Neural progenitor cell (in vitro differentiated cells): ENCODE results near the gene AP2A1. TPM values are rescaled to one million over a fixed set of nuclear protein-coding genes. Genes with fewer than 3 reads are reported as not detected.

Source experiments
- DNase-seq: peaks from one replicate; pipeline ENCODE4 v3.0.0-alpha.2; 2016; ENCODE audit warnings: low spot score
- H2AFZ ChIP-seq: fragments of 200-600 bp; sonication (generic); replicated peaks from 2 replicates; pipeline ENCODE4 v1.6.1; 2016; ENCODE audit warnings: antibody characterized with exemption
- H3F3A ChIP-seq: fragments of 200-600 bp; sonication (generic); 2 replicates; pipeline ENCODE4 v1.6.1; 2016; ENCODE audit warnings: antibody characterized with exemption, low read depth
- H3K27ac ChIP-seq: fragments of 200-600 bp; sonication (generic); 2 replicates; pipeline ENCODE4 v1.5.1; 2016; ENCODE audit warnings: mild to moderate bottlenecking
- H3K27me3 ChIP-seq: fragments of 200-600 bp; sonication (generic); 2 replicates; pipeline ENCODE4 v1.6.1; 2016; ENCODE audit warnings: mild to moderate bottlenecking, moderate library complexity
- H3K36me3 ChIP-seq: fragments of 200-600 bp; sonication (generic); 2 replicates; pipeline ENCODE4 v1.5.1; 2016
- H3K4me1 ChIP-seq: fragments of 200-600 bp; sonication (generic); 2 replicates; pipeline ENCODE4 v1.6.1; 2016; ENCODE audit warnings: mixed run types
- H3K4me2 ChIP-seq: fragments of 200-600 bp; sonication (generic); 2 replicates; pipeline ENCODE4 v1.6.1; 2016
- H3K4me3 ChIP-seq: fragments of 200-600 bp; sonication (generic); 2 replicates; pipeline ENCODE4 v1.5.1; 2016
- H3K79me2 ChIP-seq: fragments of 200-600 bp; sonication (generic); 2 replicates; pipeline ENCODE4 v1.6.1; 2016; ENCODE audit warnings: low read depth
- H3K9ac ChIP-seq: fragments of 200-600 bp; sonication (generic); 2 replicates; pipeline ENCODE4 v1.6.1; 2016
- H3K9me3 ChIP-seq: fragments of 200-600 bp; sonication (generic); 2 replicates; pipeline ENCODE4 v1.5.1; 2016; ENCODE audit warnings: low read depth
- H4K20me1 ChIP-seq: fragments of 200-600 bp; sonication (generic); 2 replicates; pipeline ENCODE4 v1.6.1; 2016; ENCODE audit warnings: low read depth
- H3K27ac Mint-ChIP-seq: 3 replicates; pipeline ENCODE4 v1.8.0; 2021; ENCODE audit warnings: mixed read lengths
- H3K27me3 Mint-ChIP-seq: 2 replicates; pipeline ENCODE4 v1.8.0; 2022; ENCODE audit warnings: low read depth, mild to moderate bottlenecking, inconsistent platforms, moderate library complexity, mixed read lengths; ENCODE audit not compliant: insufficient read depth
- H3K36me3 Mint-ChIP-seq: 3 replicates; pipeline ENCODE4 v1.8.0; 2021; ENCODE audit warnings: mixed read lengths
- H3K4me1 Mint-ChIP-seq: 3 replicates; pipeline ENCODE4 v1.8.0; 2021; ENCODE audit warnings: mixed read lengths
- H3K4me3 Mint-ChIP-seq: 3 replicates; pipeline ENCODE4 v1.8.0; 2021; ENCODE audit warnings: mild to moderate bottlenecking, moderate library complexity, mixed read lengths
- H3K9me3 Mint-ChIP-seq: 3 replicates; pipeline ENCODE4 v1.8.0; 2020; ENCODE audit warnings: mixed read lengths
- CTCF ChIP-seq: fragments of 200-600 bp; sonication (generic); IDR thresholded peaks from 2 replicates; pipeline ENCODE4 v1.5.1; 2017; ENCODE audit warnings: antibody characterized with exemption, mild to moderate bottlenecking
- EZH2 ChIP-seq: fragments of 200-600 bp; sonication (generic); IDR thresholded peaks from 2 replicates; pipeline ENCODE4 v1.6.1; 2017; ENCODE audit warnings: antibody characterized with exemption, mild to moderate bottlenecking, moderate library complexity
- EZH2phosphoT487 ChIP-seq: fragments of 200-600 bp; sonication (generic); IDR thresholded peaks from 2 replicates; pipeline ENCODE4 v1.6.1; 2017; ENCODE audit warnings: antibody characterized with exemption
- total RNA-seq: library from RNA; depleted of rRNA; stranded (reverse); fragments of >200 nt; gene quantifications from 2 replicates; pipeline ENCODE4 v1.2.3, GENCODE V29; 2015; ENCODE audit warnings: low replicate concordance

The AP2A1 gene
- total RNA-seq, 1 donor from 2014 or later = 61.6 TPM

GRCh38 chr19:49801401-49801888, 34.6 kb downstream of the AP2A1 start:
- Mint-ChIP-seq H3K27me3 (peaks cover 9% of the 10 kb centered on the region), H3K36me3 (peaks cover 20% of the 10 kb centered on the region), H3K4me1 (peaks cover 8% of the 10 kb centered on the region), H3K4me3 (no peak overlapping the region), H3K9me3 (no peaks in the 10 kb centered on the region), H3K27ac (no peak overlapping the region)
- Histone ChIP-seq H3F3A (peaks cover 18% of the 10 kb centered on the region), H2AFZ (no peak overlapping the region), H3K9me3 (no peaks in the 10 kb centered on the region), H3K79me2 (no peaks in the 10 kb centered on the region), H3K27ac (no peak overlapping the region), H3K9ac (no peak overlapping the region), H3K27me3 (no peaks in the 10 kb centered on the region), H3K36me3 (no peaks in the 10 kb centered on the region), H3K4me3 (peak overlapping the region; percentile 37), H3K4me2 (peak overlapping the region; percentile 80), H3K4me1 (peaks cover 10% of the 10 kb centered on the region), H4K20me1 (no peaks in the 10 kb centered on the region)
- DNase-seq = no peak
- no peak for TF ChIP-seq EZH2
- no peak for TF ChIP-seq CTCF
- TF ChIP-seq EZH2phosphoT487 = no peak

- peaks cover 10% of the 10 kb centered on the region for H3K4me1 ChIP-seq
- H3K4me2 ChIP-seq = peak overlapping the region; percentile 80
- peak overlapping the region; percentile 30 for H2AFZ ChIP-seq
- TF ChIP-seq CTCF (peak; percentile 11), EZH2phosphoT487 (no peak), EZH2 (no peak)
- H3K9me3 Mint-ChIP-seq = no peaks in the 10 kb centered on the region
- no peaks in the 10 kb centered on the region for H3K9me3 ChIP-seq
- H3K4me3 ChIP-seq = peak overlapping the region; percentile 37
- H3K4me3 Mint-ChIP-seq = peak overlapping the region; percentile 69
- H3K27ac ChIP-seq = peak overlapping the region; percentile 25
- peaks cover 18% of the 10 kb centered on the region for H3K36me3 Mint-ChIP-seq
- H3K9ac ChIP-seq = no peak overlapping the region
- peak; percentile 84 for DNase-seq
- no peaks in the 10 kb centered on the region for H3K27me3 ChIP-seq
- H3K4me1 Mint-ChIP-seq = peaks cover 8% of the 10 kb centered on the region
- H3F3A ChIP-seq = peaks cover 18% of the 10 kb centered on the region
- no peaks in the 10 kb centered on the region for H4K20me1 ChIP-seq
- H3K27me3 Mint-ChIP-seq = peaks cover 7% of the 10 kb centered on the region
- peak overlapping the region; percentile 52 for H3K27ac Mint-ChIP-seq
- H3K79me2 ChIP-seq = no peaks in the 10 kb centered on the region
- no peaks in the 10 kb centered on the region for H3K36me3 ChIP-seq
Observed at GRCh38 chr19:49801966-49802661, 35.3 kb downstream of the AP2A1 start.

- Histone ChIP-seq H3K27ac (no peak overlapping the region), H2AFZ (no peak overlapping the region), H3K4me1 (peaks cover 10% of the 10 kb centered on the region), H3K79me2 (no peaks in the 10 kb centered on the region), H3K36me3 (no peaks in the 10 kb centered on the region), H3K9me3 (no peaks in the 10 kb centered on the region), H4K20me1 (peaks cover 6% of the 10 kb centered on the region), H3K27me3 (no peaks in the 10 kb centered on the region), H3K9ac (no peak overlapping the region), H3K4me2 (peak overlapping the region; percentile 80), H3F3A (peaks cover 25% of the 10 kb centered on the region), H3K4me3 (no peak overlapping the region)
- no peak for DNase-seq
- Mint-ChIP-seq H3K27me3 (peaks cover 7% of the 10 kb centered on the region), H3K4me1 (peaks cover 11% of the 10 kb centered on the region), H3K9me3 (no peaks in the 10 kb centered on the region), H3K27ac (no peak overlapping the region), H3K36me3 (peaks cover 16% of the 10 kb centered on the region), H3K4me3 (peak overlapping the region; percentile 69)
- TF ChIP-seq EZH2phosphoT487 = no peak
- no peak for TF ChIP-seq CTCF
- no peak for TF ChIP-seq EZH2
Observed at GRCh38 chr19:49802836-49803528, 36.2 kb downstream of the AP2A1 start.
